Mesothelial cell of epicardium (in vitro differentiated cells): ENCODE results near the gene SGK1. TPM values are rescaled to one million over a fixed set of nuclear protein-coding genes. Genes with fewer than 3 reads are reported as not detected.

Experiments
- DNase-seq, 2 experiments: peaks; one replicate each; pipeline ENCODE4 v3.0.0; 2021; ENCODE audit warnings: low spot score in 2 of 2; ENCODE audit not compliant: unreplicated experiment in 2 of 2
- H3K27ac Mint-ChIP-seq: 2 replicates; pipeline ENCODE4 v1.8.0; 2021; ENCODE audit warnings: mixed read lengths
- H3K27me3 Mint-ChIP-seq: 2 replicates; pipeline ENCODE4 v1.8.0; 2021; ENCODE audit warnings: low read depth, mixed read lengths
- H3K36me3 Mint-ChIP-seq: 2 replicates; pipeline ENCODE4 v1.8.0; 2021; ENCODE audit warnings: mixed read lengths
- H3K4me1 Mint-ChIP-seq: 2 replicates; pipeline ENCODE4 v1.8.0; 2021; ENCODE audit warnings: mixed read lengths
- H3K4me3 Mint-ChIP-seq: 2 replicates; pipeline ENCODE4 v1.8.0; 2021; ENCODE audit warnings: mild to moderate bottlenecking, moderate library complexity, mixed read lengths
- H3K9me3 Mint-ChIP-seq: 2 replicates; pipeline ENCODE4 v1.8.0; 2021; ENCODE audit warnings: mixed read lengths
- total RNA-seq: library from RNA; stranded (reverse); gene quantifications from 3 replicates; pipeline ENCODE4 v1.2.1, GENCODE V29; 2021
- TF ChIP-seq, protein P1 (sequence below): fragments of 200-600 bp; sonication (generic); IDR thresholded peaks from one replicate; pipeline ENCODE4 v1.5.0; 2021; ENCODE audit warnings: antibody characterized with exemption; ENCODE audit not compliant: unreplicated experiment

The SGK1 gene
- total RNA-seq, 1 donor from 2014 or later: 44.5 TPM

DNA sequence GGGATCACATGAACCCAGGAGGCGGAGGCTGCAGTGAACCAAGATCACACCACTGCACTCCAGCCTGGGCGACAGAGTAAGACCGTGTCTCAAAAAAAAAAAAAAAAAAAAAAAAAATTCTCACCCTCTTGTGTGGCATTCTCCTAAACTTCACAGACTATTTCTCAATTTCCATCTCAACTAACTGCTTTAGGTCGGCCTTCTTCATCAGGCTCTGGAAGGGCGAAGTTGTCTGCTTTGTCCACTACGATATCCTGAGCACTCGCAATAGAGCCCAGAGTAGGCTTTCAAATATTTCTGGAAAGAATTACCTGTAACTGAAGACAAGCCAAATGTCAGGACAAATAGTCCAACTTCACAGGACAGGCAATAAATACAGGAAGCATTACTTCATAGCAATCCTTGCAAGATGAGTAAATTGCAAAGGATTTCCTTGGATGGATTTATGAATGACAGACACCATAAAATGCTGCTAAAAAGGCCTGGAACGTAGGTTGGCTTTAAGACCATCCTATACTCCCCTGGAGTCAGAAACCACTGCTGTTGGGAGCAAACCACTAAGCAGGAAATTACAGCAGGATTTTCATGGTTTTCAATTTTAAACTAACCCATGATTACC is 149.2 kb downstream of the SGK1 start:
- Mint-ChIP-seq H3K9me3 (no peaks in the 10 kb centered on the region), H3K27ac (no peak overlapping the region), H3K36me3 (peaks cover 22% of the 10 kb centered on the region), H3K4me1 (peaks cover 49% of the 10 kb centered on the region), H3K27me3 (peaks cover 24% of the 10 kb centered on the region), H3K4me3 (no peak overlapping the region)
- no peak for DNase-seq
- TF ChIP-seq, protein P1, sequence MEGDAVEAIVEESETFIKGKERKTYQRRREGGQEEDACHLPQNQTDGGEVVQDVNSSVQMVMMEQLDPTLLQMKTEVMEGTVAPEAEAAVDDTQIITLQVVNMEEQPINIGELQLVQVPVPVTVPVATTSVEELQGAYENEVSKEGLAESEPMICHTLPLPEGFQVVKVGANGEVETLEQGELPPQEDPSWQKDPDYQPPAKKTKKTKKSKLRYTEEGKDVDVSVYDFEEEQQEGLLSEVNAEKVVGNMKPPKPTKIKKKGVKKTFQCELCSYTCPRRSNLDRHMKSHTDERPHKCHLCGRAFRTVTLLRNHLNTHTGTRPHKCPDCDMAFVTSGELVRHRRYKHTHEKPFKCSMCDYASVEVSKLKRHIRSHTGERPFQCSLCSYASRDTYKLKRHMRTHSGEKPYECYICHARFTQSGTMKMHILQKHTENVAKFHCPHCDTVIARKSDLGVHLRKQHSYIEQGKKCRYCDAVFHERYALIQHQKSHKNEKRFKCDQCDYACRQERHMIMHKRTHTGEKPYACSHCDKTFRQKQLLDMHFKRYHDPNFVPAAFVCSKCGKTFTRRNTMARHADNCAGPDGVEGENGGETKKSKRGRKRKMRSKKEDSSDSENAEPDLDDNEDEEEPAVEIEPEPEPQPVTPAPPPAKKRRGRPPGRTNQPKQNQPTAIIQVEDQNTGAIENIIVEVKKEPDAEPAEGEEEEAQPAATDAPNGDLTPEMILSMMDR: no peak

- no peak overlapping the region for H3K27ac Mint-ChIP-seq
- no peaks in the 10 kb centered on the region for H3K9me3 Mint-ChIP-seq
- no peak overlapping the region for H3K4me3 Mint-ChIP-seq
- no peak for DNase-seq
- peaks cover 26% of the 10 kb centered on the region for H3K27me3 Mint-ChIP-seq
- peaks cover 10% of the 10 kb centered on the region for H3K36me3 Mint-ChIP-seq
- TF ChIP-seq, protein P1: no peak
- H3K4me1 Mint-ChIP-seq: peaks cover 30% of the 10 kb centered on the region
These were observed 151.2 kb downstream of the SGK1 start for GRCh38 chr6:134166511-134167261.

- TF ChIP-seq, protein P1: no peak
- Mint-ChIP-seq H3K9me3 (no peaks in the 10 kb centered on the region), H3K27ac (no peak overlapping the region), H3K36me3 (peaks cover 10% of the 10 kb centered on the region), H3K27me3 (peaks cover 26% of the 10 kb centered on the region), H3K4me3 (no peak overlapping the region), H3K4me1 (peaks cover 25% of the 10 kb centered on the region)
- no peak for DNase-seq
These were observed 152.2 kb downstream of the SGK1 start for GRCh38 chr6:134165561-134166201.

DNA sequence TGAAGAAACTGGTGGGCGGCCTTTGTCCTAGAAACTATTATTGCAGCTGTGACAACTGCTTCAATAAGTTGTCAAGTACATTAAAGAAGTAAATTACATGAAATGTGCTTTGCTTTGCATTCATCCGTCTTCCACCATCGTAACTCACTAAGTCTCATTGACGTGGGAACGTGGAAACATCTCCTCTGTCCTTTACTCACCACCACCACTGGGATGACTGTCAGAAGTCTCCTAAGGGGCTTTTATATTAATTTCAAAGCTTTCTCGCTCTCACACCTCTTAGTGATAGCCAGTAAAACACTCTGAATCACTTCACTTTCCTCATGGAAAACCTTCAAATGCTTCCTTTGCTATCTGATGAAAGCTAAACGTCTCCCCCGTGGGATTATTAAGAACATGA is 153.6 kb downstream of the SGK1 start:
- TF ChIP-seq, protein P1: no peak
- Mint-ChIP-seq H3K4me3 (no peak overlapping the region), H3K36me3 (peaks cover 7% of the 10 kb centered on the region), H3K4me1 (peaks cover 14% of the 10 kb centered on the region), H3K27ac (no peak overlapping the region), H3K9me3 (peaks cover 3% of the 10 kb centered on the region), H3K27me3 (peaks cover 26% of the 10 kb centered on the region)
- DNase-seq: no peak

DNA sequence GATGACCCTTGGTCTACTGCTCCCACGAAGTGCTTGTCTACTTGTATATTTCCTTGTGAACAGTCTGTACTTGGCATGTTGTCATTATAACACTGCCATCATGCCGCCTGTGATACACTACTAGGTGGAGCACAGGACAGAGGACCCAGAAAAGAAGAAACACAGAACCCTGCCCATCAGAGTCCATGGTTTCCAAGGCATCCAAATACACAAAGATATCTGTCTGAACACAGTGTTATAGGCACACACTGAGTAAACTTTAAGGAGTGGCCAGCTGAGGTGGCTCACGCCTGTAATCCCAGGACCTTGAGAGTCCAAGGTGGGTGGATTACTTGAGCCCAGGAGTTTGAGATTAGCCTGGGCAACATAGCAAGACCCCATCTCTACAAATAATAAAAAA is 155.0 kb downstream of the SGK1 start:
- peaks cover 3% of the 10 kb centered on the region for H3K9me3 Mint-ChIP-seq
- TF ChIP-seq, protein P1: no peak

More for the DNA sequence above, 155.0 kb downstream of the SGK1 start:
- Mint-ChIP-seq H3K36me3 (peaks cover 5% of the 10 kb centered on the region), H3K4me3 (no peak overlapping the region), H3K27me3 (peaks cover 26% of the 10 kb centered on the region), H3K27ac (no peak overlapping the region), H3K4me1 (peaks cover 9% of the 10 kb centered on the region)
- DNase-seq: no peak
